H1 (cell line): Measurements from ENCODE around the gene MVP. TPM values are rescaled to one million over a fixed set of nuclear protein-coding genes. Genes with fewer than 3 reads are reported as not detected.

Source experiments
- TAF1 ChIP-seq: IDR thresholded peaks from 2 replicates; pipeline ENCODE4 v1.6.1; 2011; ENCODE audit warnings: mild to moderate bottlenecking, low read depth, low read length
- YY1 ChIP-seq: IDR thresholded peaks from 2 replicates; pipeline ENCODE4 v1.6.1; 2011; ENCODE audit warnings: low read depth, mild to moderate bottlenecking, low read length
- polyA plus RNA-seq, 7 experiments: library from polyadenylated mRNA; depleted of rRNA in 3 of 7; stranded (reverse) in 5 of 7; unstranded in 2 of 7; fragments of >200 nt in 5 of 7; fragments of 200-250 nt in 2 of 7; gene quantifications; 1 replicate in 5 of 7; 2 replicates in 1 of 7; 4 replicates in 1 of 7; pipeline versions ENCODE4 v1.2.1 to v1.2.3, GENCODE V29; 2011 to 2013; ENCODE audit warnings: missing spikeins in 2 of 7, mixed read lengths in 2 of 7
- total RNA-seq: library from RNA; stranded (reverse); fragmentation: NEBNext Ultra II Directional; extraction: Animal tissue kit (Norgen Biotek cat#: 25700); gene quantifications from 2 replicates; pipeline ENCODE4 v1.2.1, GENCODE V29; 2021
- TF ChIP-seq, protein P1 (sequence below): IDR thresholded peaks from 2 replicates; pipeline ENCODE4 v1.6.1; 2011; ENCODE audit warnings: low read length, improper control_type of control experiment
- TF ChIP-seq, protein P2 (sequence below): IDR thresholded peaks from 2 replicates; pipeline ENCODE4 v1.6.1; 2012; ENCODE audit warnings: inconsistent platforms
- TF ChIP-seq, protein P3 (sequence below): IDR thresholded peaks from 2 replicates; pipeline ENCODE4 v1.6.1; 2012; ENCODE audit warnings: inconsistent platforms

MVP gene
- total and polyA plus RNA-seq, 2 of the 8 experiments (the other 6 are each of a cell fraction or from before 2014, with no cell fraction given): 1.9 TPM

DNA sequence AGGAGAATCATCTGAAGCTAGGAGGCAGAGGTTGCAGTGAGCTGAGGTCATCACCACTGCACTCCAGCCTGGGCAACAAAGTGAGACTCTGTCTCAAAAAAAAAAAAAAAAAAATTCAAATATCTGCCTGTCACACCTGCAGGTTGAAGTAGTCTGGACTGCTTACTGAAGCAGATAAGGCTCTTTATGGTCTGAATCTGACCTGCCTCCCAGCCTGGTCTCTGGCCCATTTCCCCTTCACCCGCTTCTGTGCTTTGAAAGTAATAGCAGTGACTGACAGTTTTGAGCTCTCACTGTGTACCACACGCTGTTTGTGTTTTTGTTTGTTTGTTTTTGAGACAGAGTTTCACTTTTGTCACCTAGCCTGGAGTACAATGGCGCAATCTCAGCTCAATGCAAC lies 73.3 kb downstream of the MVP start (continued):
- TF ChIP-seq, protein P1, sequence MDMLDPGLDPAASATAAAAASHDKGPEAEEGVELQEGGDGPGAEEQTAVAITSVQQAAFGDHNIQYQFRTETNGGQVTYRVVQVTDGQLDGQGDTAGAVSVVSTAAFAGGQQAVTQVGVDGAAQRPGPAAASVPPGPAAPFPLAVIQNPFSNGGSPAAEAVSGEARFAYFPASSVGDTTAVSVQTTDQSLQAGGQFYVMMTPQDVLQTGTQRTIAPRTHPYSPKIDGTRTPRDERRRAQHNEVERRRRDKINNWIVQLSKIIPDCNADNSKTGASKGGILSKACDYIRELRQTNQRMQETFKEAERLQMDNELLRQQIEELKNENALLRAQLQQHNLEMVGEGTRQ: no peak
- TF ChIP-seq TAF1 (no peak), YY1 (no peak)
- TF ChIP-seq, protein P2, sequence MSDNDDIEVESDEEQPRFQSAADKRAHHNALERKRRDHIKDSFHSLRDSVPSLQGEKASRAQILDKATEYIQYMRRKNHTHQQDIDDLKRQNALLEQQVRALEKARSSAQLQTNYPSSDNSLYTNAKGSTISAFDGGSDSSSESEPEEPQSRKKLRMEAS: no peak
- TF ChIP-seq, protein P3, sequence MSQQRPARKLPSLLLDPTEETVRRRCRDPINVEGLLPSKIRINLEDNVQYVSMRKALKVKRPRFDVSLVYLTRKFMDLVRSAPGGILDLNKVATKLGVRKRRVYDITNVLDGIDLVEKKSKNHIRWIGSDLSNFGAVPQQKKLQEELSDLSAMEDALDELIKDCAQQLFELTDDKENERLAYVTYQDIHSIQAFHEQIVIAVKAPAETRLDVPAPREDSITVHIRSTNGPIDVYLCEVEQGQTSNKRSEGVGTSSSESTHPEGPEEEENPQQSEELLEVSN: no peak
- TF ChIP-seq, all 59 proteins: peak for 0
